H1 (cell line): ENCODE data around the gene FAM8A1.

Experiments used
- BRCA1 ChIP-seq: IDR thresholded peaks from 2 replicates; pipeline ENCODE4 v1.6.1; 2012; ENCODE audit warnings: low read depth, low read length, improper control_type of control experiment
- CREB1 ChIP-seq: IDR thresholded peaks from 2 replicates; pipeline ENCODE4 v1.6.1; 2012; ENCODE audit warnings: inconsistent platforms
- EZH2 ChIP-seq: fragments of 200-600 bp; sonication (generic); IDR thresholded peaks from 2 replicates; pipeline ENCODE4 v1.7.1; 2012; ENCODE audit warnings: low read depth, mild to moderate bottlenecking, moderate library complexity, low read length, inconsistent platforms; ENCODE audit not compliant: severe bottlenecking
- GABPA ChIP-seq: IDR thresholded peaks from 2 replicates; pipeline ENCODE4 v1.6.1; 2011; ENCODE audit warnings: mild to moderate bottlenecking, low read length, moderate library complexity, borderline replicate concordance; ENCODE audit not compliant: insufficient read depth
- NRF1 ChIP-seq: IDR thresholded peaks from 2 replicates; pipeline ENCODE4 v1.6.1; 2011; ENCODE audit warnings: mild to moderate bottlenecking, low read depth, low read length, improper control_type of control experiment
- PHF8 ChIP-seq: fragments of 200-600 bp; sonication (generic); conservative IDR thresholded peaks from 2 replicates; pipeline ENCODE4 v1.7.1; 2012; ENCODE audit warnings: low read depth, mild to moderate bottlenecking, inconsistent platforms, low read length, moderate library complexity
- POLR2A ChIP-seq, 2 experiments: IDR thresholded peaks; 1 replicate in 1 of 2; 2 replicates in 1 of 2; pipeline ENCODE4 v1.6.1; 2011; ENCODE audit warnings: low read depth in 2 of 2, low read length in 2 of 2, mild to moderate bottlenecking in 2 of 2; ENCODE audit errors: control extremely low read depth in 1 of 2
- POU5F1 ChIP-seq: IDR thresholded peaks from 2 replicates; pipeline ENCODE4 v1.6.1; 2011; ENCODE audit warnings: low read depth, mild to moderate bottlenecking, low read length, moderate library complexity
- USF2 ChIP-seq: IDR thresholded peaks from 2 replicates; pipeline ENCODE4 v1.6.1; 2011; ENCODE audit warnings: low read length, improper control_type of control experiment
- ZNF274 ChIP-seq: IDR thresholded peaks from 2 replicates; pipeline ENCODE4 v1.7.0; 2012; ENCODE audit warnings: low read length, borderline replicate concordance; ENCODE audit errors: extremely low read depth
- TF ChIP-seq, protein P1 (sequence below), 3 experiments: IDR thresholded peaks; 1 replicate in 2 of 3; 2 replicates in 1 of 3; pipeline versions ENCODE4 v1.5.1 to v1.6.1; 2011; ENCODE audit warnings: low read length in 3 of 3, mild to moderate bottlenecking in 3 of 3, inconsistent platforms in 2 of 3, low read depth in 1 of 3, moderate library complexity in 1 of 3; ENCODE audit not compliant: insufficient read depth in 1 of 3; ENCODE audit errors: control extremely low read depth in 1 of 3
- TF ChIP-seq, protein P2 (sequence below): IDR thresholded peaks from 2 replicates; pipeline ENCODE4 v1.6.1; 2012; ENCODE audit warnings: low read length, inconsistent platforms

GRCh38 chr6:17556014-17556413 lies 44.1 kb upstream of the FAM8A1 start:
- TF ChIP-seq, protein P1, sequence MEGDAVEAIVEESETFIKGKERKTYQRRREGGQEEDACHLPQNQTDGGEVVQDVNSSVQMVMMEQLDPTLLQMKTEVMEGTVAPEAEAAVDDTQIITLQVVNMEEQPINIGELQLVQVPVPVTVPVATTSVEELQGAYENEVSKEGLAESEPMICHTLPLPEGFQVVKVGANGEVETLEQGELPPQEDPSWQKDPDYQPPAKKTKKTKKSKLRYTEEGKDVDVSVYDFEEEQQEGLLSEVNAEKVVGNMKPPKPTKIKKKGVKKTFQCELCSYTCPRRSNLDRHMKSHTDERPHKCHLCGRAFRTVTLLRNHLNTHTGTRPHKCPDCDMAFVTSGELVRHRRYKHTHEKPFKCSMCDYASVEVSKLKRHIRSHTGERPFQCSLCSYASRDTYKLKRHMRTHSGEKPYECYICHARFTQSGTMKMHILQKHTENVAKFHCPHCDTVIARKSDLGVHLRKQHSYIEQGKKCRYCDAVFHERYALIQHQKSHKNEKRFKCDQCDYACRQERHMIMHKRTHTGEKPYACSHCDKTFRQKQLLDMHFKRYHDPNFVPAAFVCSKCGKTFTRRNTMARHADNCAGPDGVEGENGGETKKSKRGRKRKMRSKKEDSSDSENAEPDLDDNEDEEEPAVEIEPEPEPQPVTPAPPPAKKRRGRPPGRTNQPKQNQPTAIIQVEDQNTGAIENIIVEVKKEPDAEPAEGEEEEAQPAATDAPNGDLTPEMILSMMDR (IDR thresholded peaks at IDR 0.05; ENCODE audit: control extremely low read depth in 1 of 3, insufficient read depth in 1 of 3, low read depth in 1 of 3, low read length in 3 of 3), result no peak
- TF ChIP-seq CREB1 (no peak), EZH2 (no peak), PHF8 (no peak), ZNF274 (no peak), GABPA (no peak), NRF1 (no peak), BRCA1 (no peak), USF2 (no peak), POU5F1 (no peak), POLR2A (IDR thresholded peaks at IDR 0.05; ENCODE audit: control extremely low read depth in 1 of 2, low read depth in 2 of 2, low read length in 2 of 2) (no peak)
- TF ChIP-seq, protein P2, sequence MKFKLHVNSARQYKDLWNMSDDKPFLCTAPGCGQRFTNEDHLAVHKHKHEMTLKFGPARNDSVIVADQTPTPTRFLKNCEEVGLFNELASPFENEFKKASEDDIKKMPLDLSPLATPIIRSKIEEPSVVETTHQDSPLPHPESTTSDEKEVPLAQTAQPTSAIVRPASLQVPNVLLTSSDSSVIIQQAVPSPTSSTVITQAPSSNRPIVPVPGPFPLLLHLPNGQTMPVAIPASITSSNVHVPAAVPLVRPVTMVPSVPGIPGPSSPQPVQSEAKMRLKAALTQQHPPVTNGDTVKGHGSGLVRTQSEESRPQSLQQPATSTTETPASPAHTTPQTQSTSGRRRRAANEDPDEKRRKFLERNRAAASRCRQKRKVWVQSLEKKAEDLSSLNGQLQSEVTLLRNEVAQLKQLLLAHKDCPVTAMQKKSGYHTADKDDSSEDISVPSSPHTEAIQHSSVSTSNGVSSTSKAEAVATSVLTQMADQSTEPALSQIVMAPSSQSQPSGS, result no peak
